Cerebellar nuclear complex (tissue), 1 donor: ENCODE measurements around the gene NKAIN2.
"Not testable (repeated sequence)": the region's sequence is repeated elsewhere in the genome, so short reads cannot be mapped to it uniquely, and the experiment has no call there.

Experiments
- DNase-seq, 2 experiments: peaks; one replicate each; lab custom pipeline; 2025; lab: John Stamatoyannopoulos, UW

NKAIN2 gene

DNA sequence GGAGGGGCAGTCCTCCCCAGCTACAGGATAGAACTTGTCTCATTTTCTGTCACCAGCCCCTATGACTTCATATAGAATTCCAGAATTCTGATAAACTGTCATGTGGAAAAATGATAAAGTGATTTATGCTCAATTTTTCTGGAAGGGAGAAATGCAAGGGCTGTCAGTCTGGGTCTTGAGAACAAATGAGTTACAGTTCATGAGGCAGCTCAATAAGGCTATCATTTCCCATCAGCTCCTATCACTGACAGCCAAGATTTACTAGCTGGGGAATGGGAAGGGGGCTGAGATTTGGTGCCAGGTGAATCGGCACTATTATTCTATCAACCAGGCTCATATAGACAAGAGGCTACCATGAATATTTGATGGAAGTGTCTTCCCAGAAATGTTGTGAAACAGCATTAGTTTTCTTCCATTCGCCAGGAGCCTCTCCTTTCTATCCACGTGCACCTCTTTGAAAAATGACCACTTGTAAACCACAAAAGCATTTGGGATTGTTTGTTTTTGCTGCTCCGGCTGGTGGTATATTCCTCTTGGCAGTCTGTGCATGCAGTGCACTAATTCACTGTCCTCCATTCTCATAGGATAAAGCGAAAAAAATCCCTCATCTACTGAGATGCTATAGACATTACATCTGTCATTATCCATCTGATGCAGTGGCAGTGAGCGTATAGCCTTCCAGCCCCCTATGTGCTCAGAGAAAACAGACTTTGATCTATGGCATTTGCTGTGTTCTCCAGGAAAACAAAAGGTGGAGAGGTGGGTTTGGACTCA, 629.9 kb downstream of the NKAIN2 start:
- DNase-seq = no peak

GRCh38 chr6:124434421-124434820, 630.8 kb downstream of the NKAIN2 start:
- DNase-seq = no peak

DNA sequence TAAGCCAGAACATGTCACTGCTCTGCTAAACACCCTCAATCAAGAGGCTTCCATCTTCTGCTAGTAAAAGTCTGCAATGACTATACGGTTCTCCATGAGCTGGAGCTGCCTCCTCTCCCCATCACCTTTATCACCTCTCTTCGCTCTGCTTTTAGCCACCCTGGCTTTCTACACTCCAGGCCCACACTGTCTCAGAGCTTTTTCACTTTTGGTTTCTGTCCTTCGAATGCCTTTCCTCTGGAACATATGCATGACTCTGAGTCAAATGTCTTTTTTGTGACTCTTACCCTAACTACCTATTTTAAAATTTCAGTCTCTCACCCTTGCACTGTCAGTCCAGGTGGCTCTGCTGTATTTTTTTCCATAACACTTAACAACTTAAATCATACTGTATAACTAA, 633.1 kb downstream of the NKAIN2 start:
- no peak for DNase-seq

- no peak for DNase-seq
These were observed 634.9 kb downstream of the NKAIN2 start for GRCh38 chr6:124438546-124439065.

- DNase-seq = no peak
These were observed 637.8 kb downstream of the NKAIN2 start for GRCh38 chr6:124441450-124441849.

GRCh38 chr6:124443541-124443940, 639.9 kb downstream of the NKAIN2 start:
- no peak for DNase-seq

DNA sequence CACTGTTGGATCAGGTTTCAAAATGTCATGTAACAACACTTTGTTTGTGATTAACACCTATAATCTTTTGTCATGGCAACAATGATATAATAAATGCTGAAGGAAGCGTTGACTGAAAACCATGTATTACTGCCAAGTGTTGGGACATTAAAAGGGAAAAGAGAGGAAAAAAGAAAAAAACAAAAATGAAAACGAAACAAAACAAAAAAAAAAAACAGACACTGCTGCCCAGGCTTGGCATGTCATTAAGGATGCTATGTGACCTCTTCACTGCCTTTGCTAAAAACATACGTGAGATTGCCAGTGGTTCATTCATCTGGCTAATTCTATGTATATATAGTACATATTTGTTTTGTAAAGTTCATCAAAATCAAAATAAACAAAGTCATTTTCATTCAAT, 641.9 kb downstream of the NKAIN2 start:
- DNase-seq = no peak

- DNase-seq = no peak
These were observed 643.3 kb downstream of the NKAIN2 start for GRCh38 chr6:124446961-124447360.

- DNase-seq = no peak
These were observed 655.6 kb downstream of the NKAIN2 start for GRCh38 chr6:124459268-124459667.

GRCh38 chr6:124462750-124463149, 659.1 kb downstream of the NKAIN2 start:
- DNase-seq = no peak

- DNase-seq = no peak
These were observed 659.6 kb downstream of the NKAIN2 start for GRCh38 chr6:124463271-124463670.

DNA sequence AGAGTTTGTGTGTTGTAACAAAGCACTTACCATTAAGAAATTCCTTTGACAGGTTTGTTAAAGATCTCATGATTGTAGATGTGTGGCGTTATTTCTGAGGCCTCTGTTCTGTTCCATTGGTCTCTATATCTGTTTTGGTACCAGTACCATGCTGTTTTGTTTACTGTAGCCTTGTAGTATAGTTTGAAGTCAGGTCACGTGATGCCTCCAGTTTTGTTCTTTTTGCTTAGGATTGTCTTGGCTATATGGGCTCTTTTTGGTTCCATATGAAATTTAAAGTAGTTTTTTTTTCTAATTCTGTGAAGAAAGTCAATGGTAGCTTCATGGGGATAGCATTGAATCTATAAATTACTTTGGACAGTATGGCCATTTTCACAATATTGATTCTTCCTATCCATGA, 660.9 kb downstream of the NKAIN2 start:
- DNase-seq = not testable (repeated sequence)

GRCh38 chr6:124466949-124467348, 663.3 kb downstream of the NKAIN2 start:
- no peak for DNase-seq

- no peak for DNase-seq
These were observed 663.7 kb downstream of the NKAIN2 start for GRCh38 chr6:124467366-124467765.

DNA sequence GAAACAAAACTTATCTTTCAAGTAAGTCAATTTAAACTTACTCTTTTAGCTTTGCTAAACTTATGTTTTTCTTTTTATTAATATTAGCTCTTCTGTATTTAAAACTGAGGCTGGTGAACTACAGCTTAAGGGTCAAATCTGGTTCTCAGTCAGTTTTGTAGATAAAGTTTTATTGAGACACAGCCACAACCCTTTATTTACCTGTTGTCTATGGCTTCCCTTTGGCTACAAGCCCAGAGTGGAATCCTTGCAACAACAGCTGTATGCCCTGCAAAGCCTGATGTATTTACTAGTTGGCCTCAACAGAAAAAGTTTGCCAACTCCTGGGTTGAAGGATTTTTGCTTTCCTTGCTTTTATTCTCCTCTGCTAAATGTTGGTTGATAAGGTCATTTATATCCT, 667.1 kb downstream of the NKAIN2 start:
- no peak for DNase-seq

GRCh38 chr6:124475176-124475575, 671.5 kb downstream of the NKAIN2 start:
- DNase-seq = no peak

GRCh38 chr6:124478906-124479305, 675.2 kb downstream of the NKAIN2 start:
- no peak for DNase-seq

- DNase-seq = no peak
These were observed 676.3 kb downstream of the NKAIN2 start for GRCh38 chr6:124479991-124480430.

GRCh38 chr6:124482071-124482491, 678.4 kb downstream of the NKAIN2 start:
- DNase-seq = no peak

- no peak for DNase-seq
These were observed 684.2 kb downstream of the NKAIN2 start for GRCh38 chr6:124487623-124488431.

GRCh38 chr6:124490122-124490521, 686.5 kb downstream of the NKAIN2 start:
- no peak for DNase-seq

DNA sequence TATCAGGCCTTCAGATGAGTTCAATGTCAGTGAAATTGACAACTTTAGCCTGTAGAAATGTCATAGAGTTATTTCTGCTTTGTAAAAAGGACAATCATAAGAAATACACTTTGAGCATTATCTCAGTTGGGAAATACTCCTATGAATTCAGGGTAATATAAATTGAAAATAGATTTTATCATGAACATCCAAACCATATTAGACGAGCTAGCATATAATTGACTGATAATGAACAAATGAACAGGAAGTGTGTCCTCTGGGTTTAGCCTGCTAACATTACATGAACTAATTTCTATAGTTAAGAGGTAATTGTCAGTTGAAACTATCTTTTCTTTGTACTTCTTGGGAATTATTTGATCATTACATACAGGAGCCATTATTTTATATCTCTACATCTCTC, 689.6 kb downstream of the NKAIN2 start:
- DNase-seq = no peak
